Stomach smooth muscle (tissue), 2 donors: ENCODE measurements around the gene CHAC2.
"Not testable (repeated sequence)": the region's sequence is repeated elsewhere in the genome, so short reads cannot be mapped to it uniquely, and the experiment has no call there.

Source experiments
- H3K27ac ChIP-seq: one replicate; pipeline ENCODE4 v1.7.0; 2013; ENCODE audit warnings: mild to moderate bottlenecking, low read length, inconsistent platforms
- H3K27me3 ChIP-seq, 2 donors: one replicate each; pipeline ENCODE4 v1.7.0; 2013; ENCODE audit warnings: low read length in 2 of 2; ENCODE audit not compliant: insufficient read depth in 2 of 2, control insufficient read depth in 1 of 2
- H3K36me3 ChIP-seq, 2 donors: one replicate each; pipeline ENCODE4 v1.7.0; 2013; ENCODE audit warnings: low read length in 2 of 2; ENCODE audit not compliant: control insufficient read depth in 2 of 2, insufficient read depth in 2 of 2
- H3K4me1 ChIP-seq: one replicate; pipeline ENCODE4 v1.7.0; 2013; ENCODE audit warnings: low read length; ENCODE audit not compliant: control insufficient read depth, insufficient read depth
- H3K4me3 ChIP-seq, 2 donors: one replicate each; pipeline ENCODE4 v1.7.0; 2013; ENCODE audit warnings: low read length in 2 of 2
- H3K9ac ChIP-seq, 2 donors: one replicate each; pipeline ENCODE4 v1.7.0; 2013; ENCODE audit warnings: low read length in 2 of 2, mild to moderate bottlenecking in 1 of 2
- H3K9me3 ChIP-seq, 2 donors: one replicate each; pipeline ENCODE4 v1.7.0; 2013; ENCODE audit warnings: low read length in 2 of 2; ENCODE audit not compliant: control insufficient read depth in 2 of 2
- donor health status: healthy.
- donor health status: Pancreatic carcinoma.

The CHAC2 gene

DNA sequence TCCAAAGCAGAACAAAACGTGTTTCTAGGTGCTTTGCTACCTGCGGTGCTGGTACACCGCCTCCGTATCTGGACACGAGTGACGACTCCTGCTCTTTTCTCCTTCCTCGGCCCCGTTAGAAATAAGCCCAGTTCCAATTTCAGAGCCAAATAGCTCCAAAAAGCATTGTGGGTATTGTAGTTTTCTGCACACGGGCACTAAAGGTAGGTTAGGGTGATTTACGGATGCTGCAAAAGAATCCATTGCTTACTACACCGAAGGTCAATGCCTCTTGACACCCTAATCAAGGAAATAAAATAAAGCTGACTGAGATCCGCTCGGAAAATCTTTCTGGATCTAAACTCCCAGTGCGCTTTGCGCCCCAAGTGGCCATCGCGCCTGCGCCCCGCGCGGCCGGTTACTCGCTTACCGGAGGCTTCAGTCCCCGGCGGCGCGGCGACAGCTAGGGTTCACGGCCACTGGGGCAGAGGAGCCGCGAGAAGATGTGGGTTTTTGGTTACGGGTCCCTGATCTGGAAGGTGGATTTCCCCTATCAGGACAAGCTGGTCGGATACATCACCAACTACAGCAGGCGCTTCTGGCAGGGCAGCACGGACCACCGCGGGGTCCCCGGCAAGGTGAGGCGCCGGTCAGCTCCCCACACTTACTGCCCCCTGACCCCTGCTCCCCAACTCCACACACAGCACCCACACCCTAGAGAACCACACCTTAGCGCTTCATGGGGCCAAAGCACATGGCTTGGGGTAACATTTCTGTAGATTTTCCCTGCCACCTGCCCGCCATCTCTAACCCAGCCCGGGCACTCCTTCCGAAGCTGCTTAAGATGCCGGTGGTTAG, at the start of gene CHAC2:
Gene CHAC2 (plus strand): TSS at position 400 of the 837 bp plus-strand sequence. CDS start 83 bp downstream, at position 483.
- peak within 1 kb of the TSS; percentile 72 for H3K27ac ChIP-seq

GRCh38 chr2:53720944-53721343, 46.7 kb upstream of the CHAC2 start:
- H3K36me3 ChIP-seq, H3K4me1 ChIP-seq, H3K27ac ChIP-seq, H3K9ac ChIP-seq, H3K9me3 ChIP-seq, H3K27me3 ChIP-seq, H3K4me3 ChIP-seq: not testable (repeated sequence)

More for the DNA sequence above, at the start of gene CHAC2:
- Histone ChIP-seq H3K36me3 (peaks cover 0 to 3% of the 10 kb centered on the region in 2 donors), H3K4me1 (peaks cover 5% of the 10 kb centered on the region), H3K27me3 (no peaks in the 10 kb centered on the region), H3K9ac (peak within 1 kb of the TSS; percentile 89 to 93), H3K9me3 (no peaks in the 10 kb centered on the region), H3K4me3 (peak within 1 kb of the TSS; percentile 91 to 98)

DNA sequence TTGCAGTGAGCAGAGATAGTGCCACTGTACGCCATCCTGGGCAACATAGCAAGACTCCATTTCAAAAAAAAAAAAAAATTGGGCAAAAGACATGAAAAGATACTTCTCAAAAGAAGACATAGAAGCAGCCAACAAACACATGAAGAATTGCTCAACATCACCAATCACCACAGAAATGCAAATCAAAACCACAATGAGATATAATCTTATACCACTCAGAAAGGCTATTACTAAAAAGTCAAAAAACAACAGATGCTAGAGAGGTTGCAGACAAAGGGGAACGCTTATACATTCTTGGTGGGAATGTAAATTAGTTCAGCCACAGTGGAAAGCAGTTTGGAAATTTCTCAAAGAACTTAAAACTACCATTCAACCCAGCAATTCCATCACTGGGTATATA, 43.1 kb upstream of the CHAC2 start:
- Histone ChIP-seq H3K9ac (no peak overlapping the region), H3K4me3 (no peak overlapping the region), H3K27me3 (no peaks in the 10 kb centered on the region), H3K27ac (no peak overlapping the region), H3K9me3 (no peaks in the 10 kb centered on the region), H3K4me1 (no peaks in the 10 kb centered on the region), H3K36me3 (no peaks in the 10 kb centered on the region)

- Histone ChIP-seq H3K36me3 (no peaks in the 10 kb centered on the region), H3K9me3 (no peaks in the 10 kb centered on the region), H3K27me3 (no peaks in the 10 kb centered on the region), H3K4me3 (no peak overlapping the region), H3K4me1 (no peaks in the 10 kb centered on the region), H3K27ac (no peak overlapping the region), H3K9ac (no peak overlapping the region)
Observed at GRCh38 chr2:53725662-53726061, 41.9 kb upstream of the CHAC2 start.

DNA sequence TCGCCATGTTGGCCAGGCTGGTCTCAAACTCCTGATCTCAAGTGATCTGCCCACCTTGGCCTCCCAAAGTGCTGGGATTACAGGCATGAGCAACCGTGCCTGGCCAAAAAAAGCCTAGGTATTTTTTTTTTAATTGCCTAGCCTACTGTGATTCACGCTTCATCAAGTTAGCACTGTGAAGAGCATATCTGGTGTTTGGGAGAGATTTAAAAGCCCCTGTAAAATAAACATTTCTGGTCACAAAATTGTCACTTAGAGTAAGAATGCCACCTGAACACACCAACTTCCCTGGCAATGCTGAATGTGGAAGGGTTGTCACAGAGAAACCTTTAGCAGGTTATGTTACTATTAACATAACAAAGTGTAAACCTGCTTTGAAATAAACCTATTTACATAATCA, 39.7 kb upstream of the CHAC2 start:
- no peaks in the 10 kb centered on the region for H3K36me3 ChIP-seq
- H3K9ac ChIP-seq = no peak overlapping the region
- no peaks in the 10 kb centered on the region for H3K27me3 ChIP-seq
- H3K27ac ChIP-seq = no peak overlapping the region
- no peak overlapping the region for H3K4me3 ChIP-seq
- H3K4me1 ChIP-seq = no peaks in the 10 kb centered on the region
- no peaks in the 10 kb centered on the region for H3K9me3 ChIP-seq

- H3K4me1 ChIP-seq = no peaks in the 10 kb centered on the region
- H3K27ac ChIP-seq = no peak overlapping the region
- H3K9ac ChIP-seq = no peak overlapping the region
- H3K27me3 ChIP-seq = no peaks in the 10 kb centered on the region
- H3K9me3 ChIP-seq = no peaks in the 10 kb centered on the region
- H3K4me3 ChIP-seq = no peak overlapping the region
- no peaks in the 10 kb centered on the region for H3K36me3 ChIP-seq
Observed at GRCh38 chr2:53729143-53729762, 38.4 kb upstream of the CHAC2 start.

- Histone ChIP-seq H3K27ac (no peak overlapping the region), H3K36me3 (no peaks in the 10 kb centered on the region), H3K4me3 (no peak overlapping the region), H3K9me3 (no peaks in the 10 kb centered on the region), H3K4me1 (no peaks in the 10 kb centered on the region), H3K9ac (no peak overlapping the region), H3K27me3 (no peaks in the 10 kb centered on the region)
Observed at GRCh38 chr2:53737091-53737490, 30.5 kb upstream of the CHAC2 start.

DNA sequence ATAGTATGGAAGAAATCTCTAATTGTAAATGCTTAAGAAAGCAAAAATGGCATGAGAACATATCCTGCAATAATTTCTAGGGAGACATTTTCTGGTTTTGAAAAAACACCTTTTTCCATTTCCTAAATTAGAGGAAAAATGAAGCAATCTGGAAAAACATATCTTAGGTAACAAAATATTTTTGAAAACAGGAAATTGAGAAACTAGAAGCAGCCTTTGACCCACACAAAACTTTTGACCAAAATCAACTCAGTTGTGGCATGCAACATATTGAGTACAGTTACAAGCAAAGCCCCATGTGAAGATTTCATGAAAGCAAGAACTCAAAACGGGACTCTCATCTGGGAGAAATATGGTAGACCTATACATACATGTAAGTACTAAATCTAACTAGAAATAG, 28.6 kb upstream of the CHAC2 start:
- Histone ChIP-seq H3K27me3 (no peaks in the 10 kb centered on the region), H3K4me1 (no peaks in the 10 kb centered on the region), H3K9me3 (no peaks in the 10 kb centered on the region), H3K4me3 (no peak overlapping the region), H3K36me3 (no peaks in the 10 kb centered on the region), H3K27ac (no peak overlapping the region), H3K9ac (no peak overlapping the region)

DNA sequence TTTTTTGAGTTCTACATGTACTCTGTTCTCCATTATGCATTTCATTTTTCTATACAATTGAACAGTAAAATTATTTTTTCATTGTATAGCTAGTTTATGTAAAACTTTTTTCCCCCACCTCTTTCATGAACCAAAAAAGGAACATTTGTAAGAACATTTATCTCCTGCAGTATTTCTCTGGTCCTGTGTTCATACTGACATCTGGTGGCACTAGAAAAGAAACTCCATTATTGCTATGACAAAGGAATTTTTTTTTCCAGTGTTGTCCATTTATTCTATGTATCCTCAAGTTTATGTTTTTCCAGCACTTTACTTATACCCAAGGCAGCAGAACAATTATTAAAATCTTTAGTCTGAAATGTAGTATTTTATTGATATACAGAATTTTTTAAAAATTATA, 27.4 kb upstream of the CHAC2 start:
- Histone ChIP-seq H3K9ac (no peak overlapping the region), H3K4me3 (no peak overlapping the region), H3K36me3 (no peaks in the 10 kb centered on the region), H3K27ac (no peak overlapping the region), H3K9me3 (no peaks in the 10 kb centered on the region), H3K4me1 (no peaks in the 10 kb centered on the region), H3K27me3 (no peaks in the 10 kb centered on the region)

- no peaks in the 10 kb centered on the region for H3K4me1 ChIP-seq
- peaks cover 0 to 2% of the 10 kb centered on the region in 2 donors for H3K36me3 ChIP-seq
- no peaks in the 10 kb centered on the region for H3K9me3 ChIP-seq
- H3K4me3 ChIP-seq = no peak overlapping the region
- H3K27ac ChIP-seq = no peak overlapping the region
- no peak overlapping the region for H3K9ac ChIP-seq
- H3K27me3 ChIP-seq = no peaks in the 10 kb centered on the region
Observed at GRCh38 chr2:53744395-53745065, 23.1 kb upstream of the CHAC2 start.
